Measurements from ENCODE around the gene PRELID1. TPM values are rescaled to one million over a fixed set of nuclear protein-coding genes. Genes with fewer than 3 reads are reported as not detected.

Gene PRELID1
- total and polyA plus RNA-seq, 10 donors: 74.5 to 174 (median 128) TPM

GRCh38 chr5:177310332-177310731, 6.7 kb downstream of the PRELID1 start:
- Histone ChIP-seq H3K9me3 (no peaks in the 10 kb centered on the region), H3K4me1 (peaks cover 40 to 100% (median 86%) of the 10 kb centered on the region in 6 donors), H3K27ac (peak overlapping the region in 7 of 8 donors; percentile 32 to 94 (median 87)), H3K4me3 (peak overlapping the region in 5 of 8 donors; percentile 56 to 89 (median 73)), H3K36me3 (peaks cover 0 to 37% (median 22%) of the 10 kb centered on the region in 6 donors), H3K27me3 (replicated peaks in 1 of 7) (no peaks in the 10 kb centered on the region)
- peak; percentile 87 for DNase-seq
- intact Hi-C loops (cut with DNase I; ENCODE audit: low total_unique reads): loop anchor here (10.0 kb wide), 2 partner anchors 54 to 144 kb away; no protein-coding TSS in a partner anchor
- TF ChIP-seq CTCF (IDR thresholded peaks at IDR 0.05 in 8 of 11, conservative IDR thresholded peaks at IDR 0.05 in 3 of 11) (no peak), POLR2A (IDR thresholded peaks at IDR 0.05) (no peak), POLR2AphosphoS5 (IDR thresholded peaks at IDR 0.05) (no peak)
- WGBS, 5 donors: 83 to 94% (median 90%) methylated on average over 9 to 13 of the region's 13 CpGs

GRCh38 chr5:177310757-177311391, 7.3 kb downstream of the PRELID1 start:
- H3K27ac ChIP-seq: peak overlapping the region in 7 of 8 donors; percentile 36 to 94 (median 87)
- DNase-seq: peak; percentile 88

GRCh38 chr5:177311392-177311722, 7.8 kb downstream of the PRELID1 start:
- Histone ChIP-seq H3K9me3 (no peaks in the 10 kb centered on the region), H3K27ac (peak overlapping the region in 7 of 8 donors; percentile 36 to 94 (median 87)), H3K36me3 (peaks cover 0 to 29% (median 12%) of the 10 kb centered on the region in 6 donors), H3K4me3 (peak overlapping the region; percentile 35 to 89 (median 70)), H3K4me1 (peaks cover 34 to 91% (median 77%) of the 10 kb centered on the region in 6 donors), H3K27me3 (replicated peaks in 1 of 7) (no peaks in the 10 kb centered on the region)
- intact Hi-C loops (cut with DNase I; ENCODE audit: low total_unique reads): loop anchor here (10.0 kb wide), 2 partner anchors 53 to 143 kb away; no protein-coding TSS in a partner anchor
- no peak for DNase-seq
- TF ChIP-seq POLR2A (IDR thresholded peaks at IDR 0.05) (no peak), POLR2AphosphoS5 (IDR thresholded peaks at IDR 0.05) (no peak), CTCF (IDR thresholded peaks at IDR 0.05 in 8 of 11, conservative IDR thresholded peaks at IDR 0.05 in 3 of 11) (no peak)
- 0 to 3% (median 0%) methylated on average over 3 to 23 of the region's 23 CpGs for WGBS, 5 donors

More at GRCh38 chr5:177310757-177311391, 7.3 kb downstream of the PRELID1 start:
- intact Hi-C loops (cut with DNase I; ENCODE audit: low total_unique reads): loop anchor here (10.0 kb wide), 2 partner anchors 54 to 144 kb away; no protein-coding TSS in a partner anchor
- TF ChIP-seq CTCF (IDR thresholded peaks at IDR 0.05 in 8 of 11, conservative IDR thresholded peaks at IDR 0.05 in 3 of 11) (no peak), POLR2A (IDR thresholded peaks at IDR 0.05) (no peak), POLR2AphosphoS5 (IDR thresholded peaks at IDR 0.05) (peak in 1 of 3 donors; percentile 87)
- Histone ChIP-seq H3K9me3 (no peaks in the 10 kb centered on the region), H3K4me1 (peaks cover 34 to 96% (median 80%) of the 10 kb centered on the region in 6 donors), H3K36me3 (peaks cover 0 to 32% (median 17%) of the 10 kb centered on the region in 6 donors), H3K4me3 (peak overlapping the region; percentile 35 to 89 (median 70)), H3K27me3 (replicated peaks in 1 of 7) (no peaks in the 10 kb centered on the region)
- 2 to 20% (median 3%) methylated on average over 16 to 20 of the region's 20 CpGs for WGBS, 5 donors
